Measurements from ENCODE around the gene PEAK3. TPM values are rescaled to one million over a fixed set of nuclear protein-coding genes. Genes with fewer than 3 reads are reported as not detected.

The PEAK3 gene
- total RNA-seq, 2 experiments from 2014 or later, result not detected

- intact Hi-C loops (cut with micrococcal nuclease), result no loop called here
- ATAC-seq, result no peak
- H3K4me3 Mint-ChIP-seq, result no peak overlapping the region
- ChIA-PET POLR2A (no interaction called here), CTCF (no interaction called here)
- DNase-seq, result no peak
- H3K9me3 Mint-ChIP-seq, result peaks cover 13% of the 10 kb centered on the region
- H3K4me1 Mint-ChIP-seq (ENCODE audit: low read depth), result peaks cover 2% of the 10 kb centered on the region
- peaks cover 5% of the 10 kb centered on the region for H3K36me3 Mint-ChIP-seq (ENCODE audit: low read depth)
- no peak overlapping the region for H3K27ac Mint-ChIP-seq
- peaks cover 39% of the 10 kb centered on the region for H3K27me3 Mint-ChIP-seq
- no peak for TF ChIP-seq CTCF (IDR thresholded peaks at IDR 0.05)
These were observed 29.1 kb upstream of the PEAK3 start for GRCh38 chr19:2311093-2311492.

DNA sequence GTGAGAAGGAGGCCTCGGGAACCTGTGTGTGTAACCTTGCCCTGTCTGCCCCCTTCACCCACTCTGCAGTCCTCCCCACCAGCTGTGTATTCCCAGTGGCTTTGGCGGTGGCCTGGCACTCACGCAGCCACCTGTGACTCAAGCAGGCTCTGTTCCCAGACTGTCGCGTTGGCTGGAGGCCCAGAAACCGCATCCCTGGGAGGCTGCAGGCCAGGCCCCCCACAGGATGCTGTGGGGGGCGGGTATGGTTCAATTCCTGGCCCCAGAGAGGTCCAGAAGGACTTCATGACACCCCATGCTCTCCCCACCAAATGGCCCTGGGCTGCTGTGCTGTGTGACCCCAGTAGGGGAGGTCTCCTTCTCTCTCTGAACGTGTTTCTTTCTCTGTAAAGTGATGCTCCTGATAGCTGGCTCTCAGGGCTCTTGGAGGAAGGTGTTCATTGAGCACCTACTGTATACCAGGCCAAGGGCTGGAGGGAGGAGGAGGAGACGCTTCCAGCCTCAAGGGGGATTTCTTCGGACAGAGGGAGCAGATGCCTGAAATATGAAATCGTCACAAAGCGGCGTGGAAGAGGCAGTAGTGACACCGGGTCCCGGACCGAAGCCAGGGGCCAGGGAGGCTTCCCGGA is 27.9 kb upstream of the PEAK3 start:
- POLR2A ChIA-PET, result no interaction called here
- H3K4me3 Mint-ChIP-seq, result no peak overlapping the region
- intact Hi-C loops (cut with micrococcal nuclease), result no loop called here
- no peak for TF ChIP-seq CTCF (IDR thresholded peaks at IDR 0.05)
- H3K27me3 Mint-ChIP-seq, result peaks cover 45% of the 10 kb centered on the region
- no peak overlapping the region for H3K27ac Mint-ChIP-seq
- H3K36me3 Mint-ChIP-seq (ENCODE audit: low read depth), result peaks cover 2% of the 10 kb centered on the region
- DNase-seq (no peak), ATAC-seq (no peak)
- peaks cover 2% of the 10 kb centered on the region for H3K4me1 Mint-ChIP-seq (ENCODE audit: low read depth)
- CTCF ChIA-PET, result no interaction called here
- peaks cover 4% of the 10 kb centered on the region for H3K9me3 Mint-ChIP-seq

- ATAC-seq, result no peak
- intact Hi-C loops (cut with micrococcal nuclease), result no loop called here
- ChIA-PET POLR2A (no interaction called here), CTCF (no interaction called here)
- DNase-seq, result no peak
- Mint-ChIP-seq H3K36me3 (ENCODE audit: low read depth) (no peaks in the 10 kb centered on the region), H3K4me3 (no peak within 1 kb of the TSS), H3K9me3 (no peaks in the 10 kb centered on the region), H3K4me1 (ENCODE audit: low read depth) (peaks cover 5% of the 10 kb centered on the region), H3K27ac (no peak within 1 kb of the TSS), H3K27me3 (peaks cover 49% of the 10 kb centered on the region)
- no peak for TF ChIP-seq CTCF (IDR thresholded peaks at IDR 0.05)
These were observed 26.2 kb upstream of the PEAK3 start, which contains the start of gene LINGO3 for GRCh38 chr19:2308114-2308556. TSS of gene LINGO3 (minus strand) at chr19:2308154. CDS start at chr19:2291776, 16,378 bp downstream.

DNA sequence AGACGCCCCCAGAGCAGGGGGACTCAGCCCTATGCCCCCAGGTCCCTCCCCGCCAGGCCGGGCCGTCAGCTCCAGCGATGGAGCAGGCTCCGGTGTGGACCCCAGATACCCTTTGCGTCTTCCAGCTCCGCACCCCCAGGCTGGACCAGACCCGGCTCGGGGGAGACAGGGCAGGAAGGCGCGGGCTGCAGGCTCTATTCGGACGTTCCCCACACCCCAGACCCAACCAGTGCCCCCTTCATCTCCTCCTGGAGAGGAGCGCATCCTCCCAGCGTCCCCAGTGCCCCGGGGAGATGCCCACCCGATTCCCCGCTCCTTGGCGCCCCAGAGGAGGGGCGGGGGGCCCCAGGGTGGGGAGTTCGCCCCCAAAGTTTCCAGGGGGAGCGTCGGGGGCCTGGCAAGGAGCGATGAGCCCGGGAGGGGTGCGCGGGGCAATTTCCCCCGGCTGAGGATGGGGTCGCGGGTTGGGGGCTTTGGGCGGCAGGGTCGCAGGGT is 25.6 kb upstream of the PEAK3 start:
- H3K9me3 Mint-ChIP-seq, result no peaks in the 10 kb centered on the region
- intact Hi-C loops (cut with micrococcal nuclease), result no loop called here
- no peak for DNase-seq
- POLR2A ChIA-PET, result no interaction called here
- H3K27me3 Mint-ChIP-seq, result peaks cover 51% of the 10 kb centered on the region
- no peak for ATAC-seq
- H3K36me3 Mint-ChIP-seq (ENCODE audit: low read depth), result no peaks in the 10 kb centered on the region
- H3K4me1 Mint-ChIP-seq (ENCODE audit: low read depth), result peaks cover 9% of the 10 kb centered on the region
- no peak overlapping the region for H3K4me3 Mint-ChIP-seq
- TF ChIP-seq CTCF (IDR thresholded peaks at IDR 0.05), result no peak
- CTCF ChIA-PET, result no interaction called here
- no peak overlapping the region for H3K27ac Mint-ChIP-seq

- H3K27ac Mint-ChIP-seq, result no peak overlapping the region
- ATAC-seq, result no peak
- intact Hi-C loops (cut with micrococcal nuclease), result no loop called here
- ChIA-PET POLR2A (no interaction called here), CTCF (interaction anchor here (1.0 kb wide), 1 partner anchor 45 kb away, joined by 3 read pairs; no protein-coding TSS in a partner anchor)
- H3K27me3 Mint-ChIP-seq, result peaks cover 51% of the 10 kb centered on the region
- no peak for DNase-seq
- no peak for TF ChIP-seq CTCF (IDR thresholded peaks at IDR 0.05)
- peaks cover 9% of the 10 kb centered on the region for H3K4me1 Mint-ChIP-seq (ENCODE audit: low read depth)
- H3K9me3 Mint-ChIP-seq, result no peaks in the 10 kb centered on the region
- no peak overlapping the region for H3K4me3 Mint-ChIP-seq
- no peaks in the 10 kb centered on the region for H3K36me3 Mint-ChIP-seq (ENCODE audit: low read depth)
These were observed 25.0 kb upstream of the PEAK3 start for GRCh38 chr19:2306971-2307370.

Measured in activated CD8-positive, alpha-beta T cell treated with anti-CD3 and anti-CD28 coated beads for 36 hours (primary cell).